ENCODE results near the gene SLFN12.

SLFN12 gene

GRCh38 chr17:35387496-35387895 is 44.8 kb downstream of the SLFN12 start:
- DNase-seq (ENCODE audit: low spot score): no peak
- CTCF ChIA-PET: no interaction called here
- POLR2A ChIA-PET (ENCODE audit: low non-redundant PET): no interaction called here
- TF ChIP-seq CTCF (conservative IDR thresholded peaks at IDR 0.05; ENCODE audit: low read depth): no peak
- H3K27ac ChIP-seq: no peak overlapping the region

GRCh38 chr17:35377706-35378105 is 54.6 kb downstream of the SLFN12 start:
- CTCF ChIA-PET: no interaction called here

GRCh38 chr17:35377068-35377467 is 55.2 kb downstream of the SLFN12 start:
- TF ChIP-seq CTCF (conservative IDR thresholded peaks at IDR 0.05; ENCODE audit: low read depth): no peak
- no peak for DNase-seq (ENCODE audit: low spot score)
- no peak overlapping the region for H3K27ac ChIP-seq
- ChIA-PET CTCF (no interaction called here), POLR2A (ENCODE audit: low non-redundant PET) (no interaction called here)

More at GRCh38 chr17:35377706-35378105, 54.6 kb downstream of the SLFN12 start:
- no peak overlapping the region for H3K27ac ChIP-seq
- POLR2A ChIA-PET (ENCODE audit: low non-redundant PET): no interaction called here
- no peak for TF ChIP-seq CTCF (conservative IDR thresholded peaks at IDR 0.05; ENCODE audit: low read depth)
- DNase-seq (ENCODE audit: low spot score): no peak

GRCh38 chr17:35376245-35376644 is 56.1 kb downstream of the SLFN12 start:
- POLR2A ChIA-PET (ENCODE audit: low non-redundant PET): no interaction called here
- CTCF ChIA-PET: interaction anchor here (0.6 kb wide), 1 partner anchor 122 kb away, joined by 3 read pairs; no protein-coding TSS in a partner anchor
- H3K27ac ChIP-seq: no peak overlapping the region
- no peak for TF ChIP-seq CTCF (conservative IDR thresholded peaks at IDR 0.05; ENCODE audit: low read depth)
- no peak for DNase-seq (ENCODE audit: low spot score)

- CTCF ChIA-PET: no interaction called here
- DNase-seq (ENCODE audit: low spot score): no peak
- POLR2A ChIA-PET (ENCODE audit: low non-redundant PET): no interaction called here
- no peak for TF ChIP-seq CTCF (conservative IDR thresholded peaks at IDR 0.05; ENCODE audit: low read depth)
- no peak overlapping the region for H3K27ac ChIP-seq
These were observed 57.4 kb downstream of the SLFN12 start for GRCh38 chr17:35374766-35375344.

GRCh38 chr17:35373984-35374765 is 58.1 kb downstream of the SLFN12 start:
- TF ChIP-seq CTCF (conservative IDR thresholded peaks at IDR 0.05; ENCODE audit: low read depth): no peak
- CTCF ChIA-PET: interaction anchor here (0.6 kb wide), 1 partner anchor 339 kb away, joined by 3 read pairs; no protein-coding TSS in a partner anchor
- H3K27ac ChIP-seq: no peak overlapping the region

More at GRCh38 chr17:35373984-35374765, 58.1 kb downstream of the SLFN12 start:
- peak; percentile 20 for DNase-seq (ENCODE audit: low spot score)
- POLR2A ChIA-PET (ENCODE audit: low non-redundant PET): no interaction called here
